GM21528 (cell line): ENCODE measurements around the gene FST.

ENCODE experiments used
- ATAC-seq: cut with Tn5 transposase; IDR thresholded peaks from one replicate; pipeline ENCODE4 v1.9.1; 2021; ENCODE audit warnings: mild to moderate bottlenecking, moderate library complexity; ENCODE audit not compliant: unreplicated experiment, low FRiP score

The FST gene

GRCh38 chr5:53472720-53473510 lies 7.5 kb upstream of the FST start:
- ATAC-seq: no peak

- no peak for ATAC-seq
These were observed 6.8 kb upstream of the FST start for GRCh38 chr5:53473633-53474032.

- ATAC-seq: no peak
These were observed 5.1 kb upstream of the FST start for GRCh38 chr5:53475320-53475719.

GRCh38 chr5:53476019-53476418 lies 4.4 kb upstream of the FST start:
- ATAC-seq: no peak

- no peak for ATAC-seq
These were observed 3.6 kb upstream of the FST start for GRCh38 chr5:53476531-53477480.

GRCh38 chr5:53478411-53479044 lies 1.9 kb upstream of the FST start:
- no peak for ATAC-seq

GRCh38 chr5:53479045-53479589 lies 1.3 kb upstream of the FST start:
- ATAC-seq: no peak

GRCh38 chr5:53479590-53480415 lies 626 bp upstream of the FST start:
- no peak for ATAC-seq

GRCh38 chr5:53481159-53481886 lies 894 bp downstream of the FST start:
- no peak for ATAC-seq

GRCh38 chr5:53481887-53482716 lies 1.7 kb downstream of the FST start:
- peak; percentile 70 for ATAC-seq

GRCh38 chr5:53482717-53483638 lies 2.5 kb downstream of the FST start:
- no peak for ATAC-seq

- no peak for ATAC-seq
These were observed 7.0 kb downstream of the FST start for GRCh38 chr5:53487436-53487835.

- no peak for ATAC-seq
These were observed 7.8 kb downstream of the FST start for GRCh38 chr5:53488195-53488722.

- no peak for ATAC-seq
These were observed 10.3 kb downstream of the FST start for GRCh38 chr5:53490747-53491146.

GRCh38 chr5:53501054-53501453 lies 20.6 kb downstream of the FST start:
- ATAC-seq: no peak

- ATAC-seq: no peak
These were observed 23.3 kb downstream of the FST start for GRCh38 chr5:53503562-53504218.

GRCh38 chr5:53507013-53507412 lies 26.6 kb downstream of the FST start:
- no peak for ATAC-seq
